Placental pericyte (primary cell): ENCODE data around the gene DDX3X. TPM values are rescaled to one million over a fixed set of nuclear protein-coding genes. Genes with fewer than 3 reads are reported as not detected.

ENCODE experiments used
- small RNA-seq: library from RNA; depleted of rRNA; stranded (forward); fragments of <200 nt; gene quantifications from one replicate; pipeline ENCODE3, GENCODE V24; 2012; ENCODE audit warnings: low replicate concordance
- total RNA-seq: library from RNA; depleted of rRNA; stranded (reverse); fragments of >200 nt; gene quantifications from 2 replicates; pipeline ENCODE4 v1.2.3, GENCODE V29; 2012

Gene DDX3X
- total RNA-seq, result 245 and 282 TPM in 2 replicates

DNA sequence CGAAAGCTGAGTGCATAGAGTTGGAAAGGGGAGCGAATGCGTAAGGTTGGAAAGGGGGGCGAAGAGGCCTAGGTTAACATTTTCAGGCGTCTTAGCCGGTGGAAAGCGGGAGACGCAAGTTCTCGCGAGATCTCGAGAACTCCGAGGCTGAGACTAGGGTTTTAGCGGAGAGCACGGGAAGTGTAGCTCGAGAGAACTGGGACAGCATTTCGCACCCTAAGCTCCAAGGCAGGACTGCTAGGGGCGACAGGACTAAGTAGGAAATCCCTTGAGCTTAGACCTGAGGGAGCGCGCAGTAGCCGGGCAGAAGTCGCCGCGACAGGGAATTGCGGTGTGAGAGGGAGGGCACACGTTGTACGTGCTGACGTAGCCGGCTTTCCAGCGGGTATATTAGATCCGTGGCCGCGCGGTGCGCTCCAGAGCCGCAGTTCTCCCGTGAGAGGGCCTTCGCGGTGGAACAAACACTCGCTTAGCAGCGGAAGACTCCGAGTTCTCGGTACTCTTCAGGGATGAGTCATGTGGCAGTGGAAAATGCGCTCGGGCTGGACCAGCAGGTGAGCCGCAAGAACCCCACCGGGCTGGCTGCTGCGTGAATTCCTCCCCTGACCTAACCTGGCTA lies at the start of gene DDX3X:
DDX3X (plus strand) TSS at position 419 of the 619 bp plus-strand sequence; CDS start at position 510, 91 bp downstream.

Small RNA genes lying within 50 kb of the gene (small RNA-seq; reads per million reads assigned to genes)
- gene RF00019 (not detected), gene RNA5SP502 (not detected)

Other genes with a start within 250 kb of the DDX3X start
- 109 and 131 TPM in 2 replicates for gene USP9X, start 248.7 kb upstream of the DDX3X start, total RNA-seq
- not detected in 2 replicates for gene NYX, start 113.2 kb downstream of the DDX3X start, total RNA-seq